ENCODE measurements around the gene PHLDA2.

Gene PHLDA2

DNA sequence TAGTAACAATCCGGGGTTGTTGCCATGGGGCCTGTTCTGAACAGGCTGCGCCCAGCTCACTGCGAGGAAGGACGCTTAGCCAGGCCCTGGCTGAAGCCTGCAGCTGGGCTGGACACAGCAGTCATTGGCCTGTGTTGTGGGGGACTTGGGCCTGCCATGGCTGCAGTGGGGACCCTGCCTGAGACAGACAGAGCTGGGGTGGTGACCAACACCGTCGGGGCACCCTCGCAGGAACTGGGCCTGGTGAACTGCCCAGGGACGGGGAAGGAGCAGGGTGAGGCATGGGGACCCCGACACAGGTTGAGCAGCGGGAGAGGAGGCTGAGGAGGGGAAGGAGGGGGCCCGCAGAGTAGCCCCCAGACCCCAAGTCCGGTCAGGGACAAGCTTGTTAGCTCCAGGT lies 8.9 kb downstream of the PHLDA2 start:
- WGBS, 2 donors (ENCODE audit: extremely low coverage in 2 of 2, insufficient read length in 2 of 2, insufficient replicate concordance in 1 of 2), result no CpG with 5 or more reads among the region's 12 CpGs
- no peak overlapping the region for H4K8ac ChIP-seq (ENCODE audit: low read depth, low read length)
- no peak for DNase-seq (ENCODE audit: low spot score)
- H3K4me2 ChIP-seq (ENCODE audit: insufficient read depth, low read length, poor library complexity, severe bottlenecking), result no peak overlapping the region
- no peak overlapping the region for H3K14ac ChIP-seq (ENCODE audit: low read length)
- H2AK5ac ChIP-seq (ENCODE audit: low read depth, low read length), result peak overlapping the region; percentile 61
- H2BK15ac ChIP-seq (ENCODE audit: low read length), result no peak overlapping the region
- H3K27me3 ChIP-seq (ENCODE audit: control insufficient read depth in 3 of 3, insufficient read depth in 3 of 3, low read depth in 1 of 3, low read length in 3 of 3), result no peaks in the 10 kb centered on the region
- H3K36me3 ChIP-seq (replicated peaks in 1 of 2; ENCODE audit: control insufficient read depth in 2 of 2, insufficient read depth in 2 of 2, low read length in 2 of 2), result no peaks in the 10 kb centered on the region
- no peak overlapping the region for H3K23ac ChIP-seq (ENCODE audit: low read depth, low read length, poor library complexity)
- no peak overlapping the region for H2AFZ ChIP-seq (ENCODE audit: low read length)
- H2BK5ac ChIP-seq (ENCODE audit: low read length), result peak overlapping the region; percentile 69
- no peaks in the 10 kb centered on the region for H3K79me1 ChIP-seq (ENCODE audit: low read depth, low read length)
- no peak overlapping the region for H4K91ac ChIP-seq (ENCODE audit: low read depth, low read length, poor library complexity)
- H3K9me3 ChIP-seq (replicated peaks in 1 of 2; ENCODE audit: control insufficient read depth in 2 of 2, insufficient read depth in 1 of 2, low read depth in 1 of 2, low read length in 2 of 2), result no peaks in the 10 kb centered on the region
- H3K9ac ChIP-seq (ENCODE audit: low read depth, low read length, poor library complexity), result no peak overlapping the region
- H2BK120ac ChIP-seq (ENCODE audit: low read depth, low read length), result no peak overlapping the region
- H2BK12ac ChIP-seq (ENCODE audit: low read length), result peak overlapping the region; percentile 30
- peaks cover 0 to 2% of the 10 kb centered on the region in 2 donors for H3K4me1 ChIP-seq (ENCODE audit: control insufficient read depth in 2 of 2, insufficient read depth in 1 of 2, low read depth in 1 of 2, low read length in 2 of 2)
- no peak overlapping the region for H3K27ac ChIP-seq (replicated peaks; ENCODE audit: low read length)
- H3K4ac ChIP-seq (ENCODE audit: low read length), result no peak overlapping the region
- peak overlapping the region; percentile 59 for H3K18ac ChIP-seq (ENCODE audit: low read length)
- no peak overlapping the region for H3K4me3 ChIP-seq (ENCODE audit: low read length in 2 of 2)

DNA sequence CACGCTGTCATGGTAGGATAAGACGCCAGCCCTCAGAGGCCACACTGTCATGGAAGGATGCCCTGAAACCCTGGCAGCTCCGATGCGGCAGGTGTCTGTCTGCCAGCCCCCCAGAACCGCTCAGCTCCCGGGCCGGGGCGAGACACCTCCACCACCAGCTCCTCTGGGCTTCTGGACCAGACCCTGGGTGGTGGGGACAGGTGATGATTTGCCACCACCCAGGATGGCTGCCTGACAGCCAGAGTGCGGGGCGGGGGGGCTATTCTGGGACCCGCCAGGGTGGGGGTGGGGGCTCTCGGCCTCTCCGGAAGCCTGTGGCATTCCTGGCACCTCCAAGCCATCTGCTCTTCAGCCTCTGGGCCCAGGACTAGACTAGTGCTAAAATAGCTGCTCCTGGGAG lies 9.4 kb downstream of the PHLDA2 start:
- H4K91ac ChIP-seq (ENCODE audit: low read depth, low read length, poor library complexity), result peak overlapping the region; percentile 53
- WGBS, 2 donors (ENCODE audit: extremely low coverage in 2 of 2, insufficient read length in 2 of 2, insufficient replicate concordance in 1 of 2), result no CpG with 5 or more reads among the region's 13 CpGs

DNA sequence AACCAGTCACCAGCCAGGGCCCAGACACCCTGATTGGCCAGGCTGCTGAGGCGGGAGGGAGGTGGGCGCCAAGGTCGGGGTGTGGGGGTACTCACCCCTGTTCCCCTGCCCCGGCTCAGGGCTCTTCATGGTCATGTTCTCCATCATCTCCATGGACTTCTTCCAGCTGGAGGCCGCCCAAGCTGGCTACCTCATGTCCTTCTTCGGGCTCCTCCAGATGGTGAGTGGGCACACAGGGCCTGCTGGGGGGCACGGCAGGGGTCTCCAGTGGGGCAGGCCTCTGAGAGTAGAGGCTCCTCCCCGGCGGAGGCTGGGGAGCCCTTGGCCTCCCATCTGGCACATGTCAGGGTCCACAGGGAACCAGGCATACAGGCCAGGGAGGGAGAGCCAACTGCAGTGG lies 10.0 kb downstream of the PHLDA2 start:
- H2BK120ac ChIP-seq (ENCODE audit: low read depth, low read length), result no peak overlapping the region
- peaks cover 0 to 2% of the 10 kb centered on the region in 2 donors for H3K4me1 ChIP-seq (ENCODE audit: control insufficient read depth in 2 of 2, insufficient read depth in 1 of 2, low read depth in 1 of 2, low read length in 2 of 2)
- peak overlapping the region; percentile 81 for H2AK5ac ChIP-seq (ENCODE audit: low read depth, low read length)
- H2BK15ac ChIP-seq (ENCODE audit: low read length), result peak overlapping the region; percentile 58
- H3K9me3 ChIP-seq (replicated peaks in 1 of 2; ENCODE audit: control insufficient read depth in 2 of 2, insufficient read depth in 1 of 2, low read depth in 1 of 2, low read length in 2 of 2), result no peaks in the 10 kb centered on the region
- no peak overlapping the region for H3K23ac ChIP-seq (ENCODE audit: low read depth, low read length, poor library complexity)
- no peak overlapping the region for H3K27ac ChIP-seq (replicated peaks; ENCODE audit: low read length)
- peak overlapping the region; percentile 48 for H3K18ac ChIP-seq (ENCODE audit: low read length)
- H3K36me3 ChIP-seq (replicated peaks in 1 of 2; ENCODE audit: control insufficient read depth in 2 of 2, insufficient read depth in 2 of 2, low read length in 2 of 2), result no peaks in the 10 kb centered on the region
- H4K91ac ChIP-seq (ENCODE audit: low read depth, low read length, poor library complexity), result peak overlapping the region; percentile 53
- H2BK5ac ChIP-seq (ENCODE audit: low read length), result no peak overlapping the region
- no peaks in the 10 kb centered on the region for H3K79me1 ChIP-seq (ENCODE audit: low read depth, low read length)
- H2BK12ac ChIP-seq (ENCODE audit: low read length), result peak overlapping the region; percentile 58
- WGBS, 2 donors (ENCODE audit: extremely low coverage in 2 of 2, insufficient read length in 2 of 2, insufficient replicate concordance in 1 of 2), result no CpG with 5 or more reads among the region's 9 CpGs
- H3K4me3 ChIP-seq (ENCODE audit: low read length in 2 of 2), result no peak overlapping the region
- no peak overlapping the region for H3K4me2 ChIP-seq (ENCODE audit: insufficient read depth, low read length, poor library complexity, severe bottlenecking)
- DNase-seq (ENCODE audit: low spot score), result no peak
- H3K14ac ChIP-seq (ENCODE audit: low read length), result no peak overlapping the region
- H3K9ac ChIP-seq (ENCODE audit: low read depth, low read length, poor library complexity), result no peak overlapping the region
- H3K27me3 ChIP-seq (ENCODE audit: control insufficient read depth in 3 of 3, insufficient read depth in 3 of 3, low read depth in 1 of 3, low read length in 3 of 3), result no peaks in the 10 kb centered on the region
- peak overlapping the region; percentile 82 for H4K8ac ChIP-seq (ENCODE audit: low read depth, low read length)
- H2AFZ ChIP-seq (ENCODE audit: low read length), result no peak overlapping the region
- H3K4ac ChIP-seq (ENCODE audit: low read length), result no peak overlapping the region

More for the DNA sequence above, 9.4 kb downstream of the PHLDA2 start:
- Histone ChIP-seq H3K79me1 (ENCODE audit: low read depth, low read length) (no peaks in the 10 kb centered on the region), H3K27ac (replicated peaks; ENCODE audit: low read length) (no peak overlapping the region), H3K23ac (ENCODE audit: low read depth, low read length, poor library complexity) (no peak overlapping the region), H3K9me3 (replicated peaks in 1 of 2; ENCODE audit: control insufficient read depth in 2 of 2, insufficient read depth in 1 of 2, low read depth in 1 of 2, low read length in 2 of 2) (no peaks in the 10 kb centered on the region), H3K36me3 (replicated peaks in 1 of 2; ENCODE audit: control insufficient read depth in 2 of 2, insufficient read depth in 2 of 2, low read length in 2 of 2) (no peaks in the 10 kb centered on the region), H2AFZ (ENCODE audit: low read length) (no peak overlapping the region), H2BK15ac (ENCODE audit: low read length) (peak overlapping the region; percentile 58), H3K4ac (ENCODE audit: low read length) (no peak overlapping the region), H2BK120ac (ENCODE audit: low read depth, low read length) (no peak overlapping the region), H2BK12ac (ENCODE audit: low read length) (no peak overlapping the region), H3K9ac (ENCODE audit: low read depth, low read length, poor library complexity) (no peak overlapping the region), H4K8ac (ENCODE audit: low read depth, low read length) (no peak overlapping the region), H3K4me3 (ENCODE audit: low read length in 2 of 2) (no peak overlapping the region), H3K27me3 (ENCODE audit: control insufficient read depth in 3 of 3, insufficient read depth in 3 of 3, low read depth in 1 of 3, low read length in 3 of 3) (no peaks in the 10 kb centered on the region), H2BK5ac (ENCODE audit: low read length) (no peak overlapping the region), H3K14ac (ENCODE audit: low read length) (no peak overlapping the region), H2AK5ac (ENCODE audit: low read depth, low read length) (peak overlapping the region; percentile 81), H3K18ac (ENCODE audit: low read length) (no peak overlapping the region), H3K4me2 (ENCODE audit: insufficient read depth, low read length, poor library complexity, severe bottlenecking) (no peak overlapping the region), H3K4me1 (ENCODE audit: control insufficient read depth in 2 of 2, insufficient read depth in 1 of 2, low read depth in 1 of 2, low read length in 2 of 2) (peaks cover 0 to 2% of the 10 kb centered on the region in 2 donors)
- DNase-seq (ENCODE audit: low spot score), result no peak

DNA sequence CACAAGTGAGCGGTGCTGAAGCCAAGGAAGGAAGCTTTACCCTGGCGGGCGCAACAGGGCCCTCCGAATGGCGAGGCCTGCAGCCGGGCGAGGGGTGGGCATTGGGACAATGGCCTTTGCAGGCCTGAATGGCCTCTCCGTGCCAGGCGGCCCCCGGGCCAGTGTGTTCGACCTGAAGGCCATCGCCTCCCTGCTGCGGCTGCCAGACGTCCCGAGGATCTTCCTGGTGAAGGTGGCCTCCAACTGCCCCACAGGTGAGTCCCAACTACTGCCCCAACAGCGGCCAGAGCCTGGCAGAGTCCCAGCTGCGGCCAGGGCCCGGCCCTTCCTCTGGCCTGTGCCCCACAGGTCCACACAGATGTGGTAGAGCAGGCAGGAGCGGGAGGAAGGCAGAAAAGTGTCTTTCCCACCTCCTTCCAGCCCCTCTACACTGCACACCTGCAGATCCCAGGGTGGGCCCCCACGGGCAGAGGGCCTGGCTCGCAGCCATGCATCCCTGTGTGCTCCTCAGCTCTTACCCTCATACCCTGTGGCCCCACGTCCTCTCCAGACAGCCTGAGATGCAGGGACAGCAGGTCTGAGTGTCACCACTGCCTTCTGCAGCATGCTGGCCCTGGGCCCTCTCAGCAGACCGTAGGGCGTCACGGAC lies 11.3 kb downstream of the PHLDA2 start:
- Histone ChIP-seq H3K14ac (ENCODE audit: low read length) (peak overlapping the region; percentile 71), H2AK5ac (ENCODE audit: low read depth, low read length) (peak overlapping the region; percentile 84), H3K9ac (ENCODE audit: low read depth, low read length, poor library complexity) (peak overlapping the region; percentile 21), H3K4me2 (ENCODE audit: insufficient read depth, low read length, poor library complexity, severe bottlenecking) (no peak overlapping the region), H2BK12ac (ENCODE audit: low read length) (peak overlapping the region; percentile 58), H3K23ac (ENCODE audit: low read depth, low read length, poor library complexity) (peak overlapping the region; percentile 91), H3K36me3 (replicated peaks in 1 of 2; ENCODE audit: control insufficient read depth in 2 of 2, insufficient read depth in 2 of 2, low read length in 2 of 2) (no peaks in the 10 kb centered on the region), H3K9me3 (replicated peaks in 1 of 2; ENCODE audit: control insufficient read depth in 2 of 2, insufficient read depth in 1 of 2, low read depth in 1 of 2, low read length in 2 of 2) (no peaks in the 10 kb centered on the region), H3K27ac (replicated peaks; ENCODE audit: low read length) (no peak overlapping the region), H2BK120ac (ENCODE audit: low read depth, low read length) (no peak overlapping the region), H3K79me1 (ENCODE audit: low read depth, low read length) (no peaks in the 10 kb centered on the region), H2AFZ (ENCODE audit: low read length) (no peak overlapping the region), H2BK5ac (ENCODE audit: low read length) (peak overlapping the region; percentile 66), H4K91ac (ENCODE audit: low read depth, low read length, poor library complexity) (peak overlapping the region; percentile 72), H3K4me3 (ENCODE audit: low read length in 2 of 2) (no peak overlapping the region), H4K8ac (ENCODE audit: low read depth, low read length) (peak overlapping the region; percentile 43), H3K27me3 (ENCODE audit: control insufficient read depth in 3 of 3, insufficient read depth in 3 of 3, low read depth in 1 of 3, low read length in 3 of 3) (no peaks in the 10 kb centered on the region), H3K4me1 (ENCODE audit: control insufficient read depth in 2 of 2, insufficient read depth in 1 of 2, low read depth in 1 of 2, low read length in 2 of 2) (peaks cover 0 to 6% of the 10 kb centered on the region in 2 donors), H3K4ac (ENCODE audit: low read length) (peak overlapping the region; percentile 23), H3K18ac (ENCODE audit: low read length) (peak overlapping the region; percentile 64), H2BK15ac (ENCODE audit: low read length) (peak overlapping the region; percentile 64)
- no CpG with 5 or more reads among the region's 25 CpGs for WGBS, 2 donors (ENCODE audit: extremely low coverage in 2 of 2, insufficient read length in 2 of 2, insufficient replicate concordance in 1 of 2)
- no peak for DNase-seq (ENCODE audit: low spot score)
